Measurements from ENCODE around the gene NAALADL2. TPM values are rescaled to one million over a fixed set of nuclear protein-coding genes. Genes with fewer than 3 reads are reported as not detected.

The NAALADL2 gene
- total and polyA plus RNA-seq, 2 of the 4 experiments (the other 2 are of a cell fraction), result 3.8 to 19.2 TPM

DNA sequence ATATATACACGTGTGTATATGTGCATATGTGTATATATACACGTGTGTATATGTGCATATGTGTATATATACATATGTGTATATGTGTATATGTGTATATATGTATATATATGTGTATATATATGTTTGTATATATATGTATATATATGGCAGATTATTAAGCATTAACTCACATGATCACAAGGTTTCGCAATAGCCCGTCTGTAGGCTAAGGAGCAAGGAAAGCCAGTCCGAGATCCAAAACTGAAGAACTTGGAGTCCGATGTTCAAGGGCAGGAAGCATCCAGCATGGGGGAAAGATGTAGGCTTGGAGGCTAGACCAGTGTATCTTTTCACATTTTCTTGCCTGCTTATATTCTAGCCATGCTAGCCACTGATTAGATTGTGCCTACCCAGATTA, 23.7 kb downstream of the NAALADL2 start:
- Histone ChIP-seq H3K18ac (ENCODE audit: low read depth, low read length) (no peak overlapping the region), H3K27ac (ENCODE audit: insufficient read depth, low read length) (no peak overlapping the region), H3K14ac (replicated peaks; ENCODE audit: low read depth, low read length) (no peak overlapping the region), H4K5ac (ENCODE audit: low read depth, low read length) (no peak overlapping the region), H3K9me1 (ENCODE audit: insufficient read depth, low read length) (no peaks in the 10 kb centered on the region), H2AK9ac (replicated peaks; ENCODE audit: low read depth, low read length, poor library complexity) (no peak overlapping the region), H3K4me2 (ENCODE audit: low read depth, low read length) (no peak overlapping the region), H4K8ac (ENCODE audit: low read depth in 2 of 2, low read length in 2 of 2) (no peak overlapping the region), H2BK5ac (ENCODE audit: low read depth, low read length, poor library complexity, severe bottlenecking) (no peak overlapping the region), H3K9me3 (ENCODE audit: control insufficient read depth, insufficient read depth, low read length) (no peaks in the 10 kb centered on the region), H3K79me1 (ENCODE audit: low read depth in 1 of 2, low read length in 2 of 2) (no peaks in the 10 kb centered on the region), H2AFZ (replicated peaks; ENCODE audit: low read length, poor library complexity) (no peak overlapping the region), H3K56ac (ENCODE audit: extremely low read depth, insufficient read depth, low read length) (no peak overlapping the region), H4K20me1 (ENCODE audit: insufficient read depth, low read length) (no peaks in the 10 kb centered on the region), H3K27me3 (ENCODE audit: control insufficient read depth, insufficient read depth, low read length) (no peaks in the 10 kb centered on the region), H3K4me3 (ENCODE audit: insufficient read depth, low read depth, low read length) (no peak overlapping the region), H3K4me1 (ENCODE audit: control insufficient read depth, insufficient read depth, low read length) (no peaks in the 10 kb centered on the region; the same call in 1 of the 2 replicates), H3K23ac (ENCODE audit: low read depth, low read length) (no peak overlapping the region), H4K91ac (ENCODE audit: insufficient read depth, low read depth, low read length) (no peak overlapping the region), H3K36me3 (ENCODE audit: control insufficient read depth, insufficient read depth, low read length) (no peaks in the 10 kb centered on the region), H3K9ac (ENCODE audit: low read depth, low read length) (no peak overlapping the region), H2AK5ac (ENCODE audit: low read depth, low read length) (no peak overlapping the region), H2BK20ac (ENCODE audit: low read depth, low read length) (no peak overlapping the region), H2BK120ac (ENCODE audit: low read depth, low read length) (no peak overlapping the region), H3K4ac (ENCODE audit: low read depth, low read length) (no peak overlapping the region), H2BK15ac (ENCODE audit: low read depth, low read length) (no peak overlapping the region)
- intact Hi-C loops (cut with micrococcal nuclease), result no loop called here
- ChIA-PET POLR2A (ENCODE audit: unreplicated experiment) (no interaction called here), CTCF (no interaction called here)
- no peak for TF ChIP-seq MXI1 (IDR thresholded peaks at IDR 0.05; ENCODE audit: borderline replicate concordance, low read depth, low read length)
- TF ChIP-seq RFX5 (IDR thresholded peaks at IDR 0.05; ENCODE audit: low read depth, low read length), result no peak
- TF ChIP-seq, protein P1, sequence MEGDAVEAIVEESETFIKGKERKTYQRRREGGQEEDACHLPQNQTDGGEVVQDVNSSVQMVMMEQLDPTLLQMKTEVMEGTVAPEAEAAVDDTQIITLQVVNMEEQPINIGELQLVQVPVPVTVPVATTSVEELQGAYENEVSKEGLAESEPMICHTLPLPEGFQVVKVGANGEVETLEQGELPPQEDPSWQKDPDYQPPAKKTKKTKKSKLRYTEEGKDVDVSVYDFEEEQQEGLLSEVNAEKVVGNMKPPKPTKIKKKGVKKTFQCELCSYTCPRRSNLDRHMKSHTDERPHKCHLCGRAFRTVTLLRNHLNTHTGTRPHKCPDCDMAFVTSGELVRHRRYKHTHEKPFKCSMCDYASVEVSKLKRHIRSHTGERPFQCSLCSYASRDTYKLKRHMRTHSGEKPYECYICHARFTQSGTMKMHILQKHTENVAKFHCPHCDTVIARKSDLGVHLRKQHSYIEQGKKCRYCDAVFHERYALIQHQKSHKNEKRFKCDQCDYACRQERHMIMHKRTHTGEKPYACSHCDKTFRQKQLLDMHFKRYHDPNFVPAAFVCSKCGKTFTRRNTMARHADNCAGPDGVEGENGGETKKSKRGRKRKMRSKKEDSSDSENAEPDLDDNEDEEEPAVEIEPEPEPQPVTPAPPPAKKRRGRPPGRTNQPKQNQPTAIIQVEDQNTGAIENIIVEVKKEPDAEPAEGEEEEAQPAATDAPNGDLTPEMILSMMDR (conservative IDR thresholded peaks at IDR 0.05; ENCODE audit: low read depth, low read length), result no peak
- TF ChIP-seq CEBPB (IDR thresholded peaks at IDR 0.05; ENCODE audit: low read depth, low read length), result peak; percentile 77
- no peak for TF ChIP-seq POLR2A (IDR thresholded peaks at IDR 0.05; ENCODE audit: low read depth, low read length)
- no peak for TF ChIP-seq SMC3 (IDR thresholded peaks at IDR 0.05; ENCODE audit: low read depth, low read length)
- no peak for TF ChIP-seq RCOR1 (IDR thresholded peaks at IDR 0.05; ENCODE audit: insufficient replicate concordance, low read length)
- TF ChIP-seq FOS (IDR thresholded peaks at IDR 0.05; ENCODE audit: low read depth, low read length), result no peak
- WGBS, 2 experiments (ENCODE audit: extremely low coverage in 2 of 2, insufficient read length in 1 of 2), result no CpG with 5 or more reads among the region's 6 CpGs
- ATAC-seq (ENCODE audit: low read depth) (no peak), DNase-seq (no peak)
- no TSS peak for BruUV-seq (replicated peaks)
- dilution Hi-C loops (cut with HindIII; ENCODE audit: low sequenced_read_pairs, unreplicated experiment), result no loop called here
- in situ Hi-C loops (cut with MboI; ENCODE audit: low sequenced_read_pairs), result no loop called here

Measured in IMR-90 (cell line).